Prostate gland (tissue), 2 donors: Measurements from ENCODE around the gene WDR5B. TPM values are rescaled to one million over a fixed set of nuclear protein-coding genes. Genes with fewer than 3 reads are reported as not detected.
A peak's percentile ranks its signal among the peaks of the same experiment; 100 is the strongest.

Source experiments
- DNase-seq: peaks from one replicate; pipeline ENCODE4 v3.0.0-alpha.2; 2019; ENCODE audit warnings: low spot score
- H3K27ac ChIP-seq, 2 donors: fragments of 200-600 bp; sonication (generic); 2 replicates each; pipeline ENCODE4 v1.5.1; 2017 to 2019
- H3K27me3 ChIP-seq: fragments of 200-600 bp; sonication (generic); replicated peaks from 2 replicates; pipeline ENCODE4 v1.5.1; 2019; ENCODE audit not compliant: insufficient read depth
- H3K36me3 ChIP-seq, 2 donors: fragments of 200-600 bp; sonication (generic); 1 replicate in 1 of 2; 2 replicates in 1 of 2; pipeline versions ENCODE4 v1.5.1 to v1.8.1; 2017 to 2019
- H3K4me1 ChIP-seq: fragments of 200-600 bp; sonication (generic); replicated peaks from 2 replicates; pipeline ENCODE4 v1.5.1; 2019
- H3K4me3 ChIP-seq, 2 donors: fragments of 200-600 bp; sonication (generic); 2 replicates each; pipeline ENCODE4 v1.5.1; 2017 to 2019
- H3K9me3 ChIP-seq: fragments of 200-600 bp; sonication (generic); 2 replicates; pipeline ENCODE4 v1.5.1; 2017
- POLR2A ChIP-seq: fragments of 450-650 bp; IDR thresholded peaks from one replicate; pipeline ENCODE4 v1.6.1; 2016; ENCODE audit warnings: antibody characterized with exemption, mild to moderate bottlenecking
- POLR2AphosphoS5 ChIP-seq: sonication (generic); formaldehyde crosslinking; IDR thresholded peaks from one replicate; pipeline ENCODE4 v1.6.1; 2017; ENCODE audit warnings: antibody characterized with exemption
- WGBS: methylation state at CpG from one replicate; pipeline ENCODE4 v1.1.5; 2018; 5-methylcytosine and 5-hydroxymethylcytosine counted together
- intact Hi-C: fragments of 100-400 bp; cut with DNase I; formaldehyde crosslinking; loops from one replicate; pipeline ENCODE4 v1.14.2; 2022
- total RNA-seq, 2 donors: library from RNA; depleted of rRNA; stranded (reverse); fragments of >200 nt; gene quantifications; one replicate each; pipeline ENCODE4 v1.1.0, GENCODE V29; 2016
- TF ChIP-seq, protein P1 (sequence below), 4 experiments: fragments of 200-600 bp in 2 of 4; fragments of 450-650 bp in 2 of 4; sonication (generic) in 2 of 4; IDR thresholded peaks; 1 replicate in 3 of 4; 2 replicates in 1 of 4; pipeline ENCODE4 v1.5.1; 2016 to 2019; ENCODE audit warnings: antibody characterized with exemption in 4 of 4, mild to moderate bottlenecking in 2 of 4, moderate library complexity in 2 of 4

Gene WDR5B
- total RNA-seq, 2 donors from 2014 or later = 4.5 to 6.5 TPM

DNA sequence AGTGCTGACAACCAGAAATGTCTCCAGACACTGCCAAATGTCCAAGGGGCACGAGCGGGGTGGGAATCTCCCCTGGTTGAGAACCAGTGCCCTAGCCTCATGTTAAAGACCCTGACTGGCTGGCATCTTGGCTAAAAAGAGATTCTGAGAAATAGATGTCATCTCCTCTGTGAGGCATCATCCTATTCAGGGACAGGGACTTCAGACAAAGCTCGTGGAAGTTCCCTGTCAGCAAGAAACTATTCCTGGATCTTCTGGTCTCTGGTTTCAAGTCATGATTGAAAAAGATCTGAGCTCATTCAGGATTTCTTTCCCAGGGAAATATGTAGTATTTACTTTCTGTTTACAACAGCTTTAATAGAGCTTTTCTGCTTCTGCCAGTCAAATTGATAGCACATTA is 10.8 kb downstream of the WDR5B start:
- no peaks in the 10 kb centered on the region for H3K27me3 ChIP-seq
- DNase-seq = no peak
- H3K4me3 ChIP-seq = no peak overlapping the region
- no peaks in the 10 kb centered on the region for H3K36me3 ChIP-seq
- H3K4me1 ChIP-seq = no peaks in the 10 kb centered on the region
- intact Hi-C loops = no loop called here
- H3K9me3 ChIP-seq = no peaks in the 10 kb centered on the region
- WGBS = 84% methylated on average over 3 of the region's 3 CpGs
- no peak for TF ChIP-seq POLR2A
- no peak for TF ChIP-seq POLR2AphosphoS5
- TF ChIP-seq, protein P1, sequence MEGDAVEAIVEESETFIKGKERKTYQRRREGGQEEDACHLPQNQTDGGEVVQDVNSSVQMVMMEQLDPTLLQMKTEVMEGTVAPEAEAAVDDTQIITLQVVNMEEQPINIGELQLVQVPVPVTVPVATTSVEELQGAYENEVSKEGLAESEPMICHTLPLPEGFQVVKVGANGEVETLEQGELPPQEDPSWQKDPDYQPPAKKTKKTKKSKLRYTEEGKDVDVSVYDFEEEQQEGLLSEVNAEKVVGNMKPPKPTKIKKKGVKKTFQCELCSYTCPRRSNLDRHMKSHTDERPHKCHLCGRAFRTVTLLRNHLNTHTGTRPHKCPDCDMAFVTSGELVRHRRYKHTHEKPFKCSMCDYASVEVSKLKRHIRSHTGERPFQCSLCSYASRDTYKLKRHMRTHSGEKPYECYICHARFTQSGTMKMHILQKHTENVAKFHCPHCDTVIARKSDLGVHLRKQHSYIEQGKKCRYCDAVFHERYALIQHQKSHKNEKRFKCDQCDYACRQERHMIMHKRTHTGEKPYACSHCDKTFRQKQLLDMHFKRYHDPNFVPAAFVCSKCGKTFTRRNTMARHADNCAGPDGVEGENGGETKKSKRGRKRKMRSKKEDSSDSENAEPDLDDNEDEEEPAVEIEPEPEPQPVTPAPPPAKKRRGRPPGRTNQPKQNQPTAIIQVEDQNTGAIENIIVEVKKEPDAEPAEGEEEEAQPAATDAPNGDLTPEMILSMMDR (IDR thresholded peaks at IDR 0.05) = no peak
- H3K27ac ChIP-seq = no peak overlapping the region

DNA sequence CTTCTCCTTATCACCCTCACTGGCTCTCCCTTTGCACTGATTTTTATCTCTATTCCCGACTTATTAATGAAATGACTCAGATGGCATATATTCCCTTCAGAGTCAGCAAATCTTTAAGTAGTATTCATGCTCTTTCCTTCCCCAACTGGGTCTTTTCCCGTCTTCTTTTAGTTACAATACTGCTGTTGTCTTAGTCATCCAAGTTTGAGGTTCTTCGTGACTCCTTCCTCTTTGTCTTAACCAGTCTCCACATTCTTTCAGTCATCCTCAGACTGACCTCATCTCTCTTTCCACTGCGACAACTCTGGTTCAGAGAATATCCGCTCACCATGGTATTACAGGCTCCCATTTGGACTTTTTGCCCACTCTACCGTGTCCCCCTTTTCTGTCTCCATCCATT is 12.4 kb downstream of the WDR5B start:
- no peak for DNase-seq
- no peak for TF ChIP-seq POLR2AphosphoS5
- TF ChIP-seq, protein P1 (IDR thresholded peaks at IDR 0.05) = no peak
- no peak for TF ChIP-seq POLR2A
- H3K4me3 ChIP-seq = no peak overlapping the region
- H3K27ac ChIP-seq = no peak overlapping the region
- H3K4me1 ChIP-seq = no peaks in the 10 kb centered on the region
- 89% methylated on average over 6 of the region's 6 CpGs for WGBS
- intact Hi-C loops = no loop called here
- no peaks in the 10 kb centered on the region for H3K27me3 ChIP-seq
- no peaks in the 10 kb centered on the region for H3K36me3 ChIP-seq
- H3K9me3 ChIP-seq = no peaks in the 10 kb centered on the region

DNA sequence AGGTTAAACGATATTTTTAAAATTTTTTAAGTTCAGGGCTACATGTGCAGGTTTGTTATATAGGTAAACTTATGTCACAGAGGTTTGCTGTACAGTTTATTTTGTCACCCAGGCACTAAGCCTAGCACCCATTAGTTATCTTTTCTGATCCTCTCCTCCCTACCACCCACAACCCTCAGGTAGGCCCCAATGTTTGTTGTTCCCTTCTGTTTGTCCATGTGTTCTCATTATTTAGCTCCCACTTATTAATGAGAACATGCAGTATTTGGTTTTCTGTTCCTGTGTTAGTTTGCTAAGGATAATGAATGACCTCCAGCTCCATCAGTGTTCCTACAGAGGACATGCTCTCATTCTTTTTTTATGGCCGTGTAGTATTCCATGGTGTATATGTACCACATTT is 16.9 kb downstream of the WDR5B start:
- intact Hi-C loops = no loop called here
- no peaks in the 10 kb centered on the region for H3K36me3 ChIP-seq
- H3K27me3 ChIP-seq = no peaks in the 10 kb centered on the region
- no peak for DNase-seq
- 77% methylated on average over 2 of the region's 2 CpGs for WGBS
- H3K4me1 ChIP-seq = no peaks in the 10 kb centered on the region
- no peaks in the 10 kb centered on the region for H3K9me3 ChIP-seq
- no peak overlapping the region for H3K4me3 ChIP-seq
- H3K27ac ChIP-seq = no peak overlapping the region
- TF ChIP-seq POLR2A = no peak
- TF ChIP-seq POLR2AphosphoS5 = peak; percentile 77
- TF ChIP-seq, protein P1 (IDR thresholded peaks at IDR 0.05) = no peak

DNA sequence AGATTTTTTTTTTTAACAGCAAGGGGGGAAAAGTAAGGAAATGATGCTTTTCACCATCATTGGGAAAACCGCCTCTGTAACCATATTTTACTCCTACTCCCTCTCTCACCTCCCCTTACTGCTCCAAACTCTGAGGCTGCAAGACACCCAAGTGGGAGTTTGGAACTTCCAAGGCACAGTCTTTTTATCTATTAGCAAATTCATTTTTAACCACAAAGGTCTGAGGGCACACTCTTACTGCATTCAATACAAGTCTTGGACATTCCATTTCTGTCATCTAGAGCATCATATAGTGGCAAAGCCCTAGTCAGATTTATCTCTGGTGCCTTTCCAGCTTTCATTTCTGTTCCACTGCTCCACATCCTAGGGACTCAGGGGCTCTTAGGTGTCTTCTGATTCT is 18.7 kb downstream of the WDR5B start:
- intact Hi-C loops = no loop called here
- Histone ChIP-seq H3K9me3 (no peaks in the 10 kb centered on the region), H3K4me1 (no peaks in the 10 kb centered on the region), H3K4me3 (no peak overlapping the region), H3K27me3 (no peaks in the 10 kb centered on the region), H3K36me3 (no peaks in the 10 kb centered on the region), H3K27ac (no peak overlapping the region)
- no peak for DNase-seq
- 94% methylated on average over 1 of the region's 1 CpG for WGBS
- TF ChIP-seq POLR2AphosphoS5 (no peak), POLR2A (no peak)
- TF ChIP-seq, protein P1 (IDR thresholded peaks at IDR 0.05) = no peak

DNA sequence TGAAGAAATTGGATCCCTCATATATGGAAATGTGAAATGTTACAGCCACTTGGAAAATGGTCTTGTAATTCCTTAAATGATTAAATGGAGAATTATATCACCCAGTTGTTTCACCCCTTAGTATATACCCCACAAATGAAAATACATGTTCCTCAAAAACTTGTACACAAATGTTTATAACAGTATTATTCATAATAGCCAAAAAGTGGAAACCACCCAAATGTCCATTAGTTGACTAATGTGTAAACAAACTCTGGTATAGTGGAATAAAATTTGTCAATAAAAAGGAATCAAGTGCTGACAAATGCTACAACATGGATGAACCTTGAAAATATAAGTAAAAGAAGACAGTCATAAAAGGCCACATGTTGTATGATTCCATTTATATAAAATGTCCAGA is 19.4 kb downstream of the WDR5B start:
- DNase-seq = no peak
- no peak for TF ChIP-seq POLR2A
- no peak for TF ChIP-seq POLR2AphosphoS5
- TF ChIP-seq, protein P1 (IDR thresholded peaks at IDR 0.05) = no peak

More for the DNA sequence above, 19.4 kb downstream of the WDR5B start:
- intact Hi-C loops = no loop called here
- H3K9me3 ChIP-seq = no peaks in the 10 kb centered on the region
- no peak overlapping the region for H3K4me3 ChIP-seq
- no peaks in the 10 kb centered on the region for H3K4me1 ChIP-seq
- no peaks in the 10 kb centered on the region for H3K27me3 ChIP-seq
- H3K36me3 ChIP-seq = no peaks in the 10 kb centered on the region
- H3K27ac ChIP-seq = no peak overlapping the region
